ENCODE data around the gene CUEDC1.

DNA sequence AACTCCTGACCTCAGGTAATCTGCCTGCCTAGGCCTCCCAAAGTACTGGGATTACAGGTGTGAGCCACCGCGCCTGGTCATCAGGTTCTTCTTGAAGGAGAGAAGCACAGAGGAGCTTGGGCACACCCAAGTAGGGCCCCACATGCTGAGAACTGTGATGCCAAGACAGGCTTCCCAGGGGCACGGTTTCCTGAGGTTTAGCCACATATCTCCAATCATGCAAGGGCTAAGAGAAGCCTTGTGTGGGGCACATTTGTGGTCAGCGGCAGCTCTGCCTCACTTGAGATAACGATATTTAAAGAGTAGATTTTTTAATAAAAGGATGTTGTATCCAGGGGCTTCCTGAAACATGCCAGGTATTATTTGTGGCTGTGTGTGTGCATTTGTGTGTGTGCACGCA, 46.9 kb downstream of the CUEDC1 start:
- TF ChIP-seq, protein P1, sequence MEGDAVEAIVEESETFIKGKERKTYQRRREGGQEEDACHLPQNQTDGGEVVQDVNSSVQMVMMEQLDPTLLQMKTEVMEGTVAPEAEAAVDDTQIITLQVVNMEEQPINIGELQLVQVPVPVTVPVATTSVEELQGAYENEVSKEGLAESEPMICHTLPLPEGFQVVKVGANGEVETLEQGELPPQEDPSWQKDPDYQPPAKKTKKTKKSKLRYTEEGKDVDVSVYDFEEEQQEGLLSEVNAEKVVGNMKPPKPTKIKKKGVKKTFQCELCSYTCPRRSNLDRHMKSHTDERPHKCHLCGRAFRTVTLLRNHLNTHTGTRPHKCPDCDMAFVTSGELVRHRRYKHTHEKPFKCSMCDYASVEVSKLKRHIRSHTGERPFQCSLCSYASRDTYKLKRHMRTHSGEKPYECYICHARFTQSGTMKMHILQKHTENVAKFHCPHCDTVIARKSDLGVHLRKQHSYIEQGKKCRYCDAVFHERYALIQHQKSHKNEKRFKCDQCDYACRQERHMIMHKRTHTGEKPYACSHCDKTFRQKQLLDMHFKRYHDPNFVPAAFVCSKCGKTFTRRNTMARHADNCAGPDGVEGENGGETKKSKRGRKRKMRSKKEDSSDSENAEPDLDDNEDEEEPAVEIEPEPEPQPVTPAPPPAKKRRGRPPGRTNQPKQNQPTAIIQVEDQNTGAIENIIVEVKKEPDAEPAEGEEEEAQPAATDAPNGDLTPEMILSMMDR (conservative IDR thresholded peaks at IDR 0.05; ENCODE audit: low read depth, low read length) = no peak
- TF ChIP-seq EZH2 (IDR thresholded peaks at IDR 0.05; ENCODE audit: borderline replicate concordance, low read depth, low read length, poor library complexity, severe bottlenecking) = no peak
